Hippocampal formation (tissue), 2 donors: ENCODE measurements around the gene GRIPAP1.

Experiments used
- DNase-seq, 2 donors: peaks; one replicate each; lab custom pipeline; 2025; lab: John Stamatoyannopoulos, UW

GRIPAP1 gene

GRCh38 chrX:49002091-49002935 lies at the start of gene GRIPAP1:
Gene GRIPAP1 (minus strand): TSS chrX:49002264. CDS start chrX:49002229, 35 bp downstream.
- DNase-seq: peak; percentile 71 to 73

- no peak for DNase-seq
These were observed 41.9 kb upstream of the GRIPAP1 start for GRCh38 chrX:49043987-49044281.

- DNase-seq: peak; percentile 96
These were observed 41.3 kb upstream of the GRIPAP1 start, which contains the start of gene TFE3 for GRCh38 chrX:49043220-49043986. Gene TFE3 (minus strand): TSS chrX:49043357. CDS start chrX:49043226, 131 bp downstream.

GRCh38 chrX:49042581-49043219 lies 40.6 kb upstream of the GRIPAP1 start:
- DNase-seq: no peak

- no peak for DNase-seq
These were observed 39.9 kb upstream of the GRIPAP1 start for GRCh38 chrX:49041744-49042580.

GRCh38 chrX:49040376-49040955 lies 38.4 kb upstream of the GRIPAP1 start:
- DNase-seq: no peak

GRCh38 chrX:49039598-49040375 lies 37.7 kb upstream of the GRIPAP1 start:
- DNase-seq: peak in 1 of 2 donors; percentile 48

- DNase-seq: no peak
These were observed 35.9 kb upstream of the GRIPAP1 start for GRCh38 chrX:49037883-49038475.

- no peak for DNase-seq
These were observed 28.2 kb upstream of the GRIPAP1 start for GRCh38 chrX:49030283-49030682.

GRCh38 chrX:49029876-49030275 lies 27.8 kb upstream of the GRIPAP1 start:
- DNase-seq: no peak

- no peak for DNase-seq
These were observed 17.7 kb upstream of the GRIPAP1 start for GRCh38 chrX:49019599-49020249.

- DNase-seq: no peak
These were observed 17.0 kb upstream of the GRIPAP1 start for GRCh38 chrX:49019050-49019449.

- DNase-seq: no peak
These were observed 1.6 kb upstream of the GRIPAP1 start for GRCh38 chrX:49003696-49004095.

GRCh38 chrX:49001521-49002090 lies 458 bp downstream of the GRIPAP1 start:
- DNase-seq: peak in 1 of 2 donors; percentile 0

GRCh38 chrX:49000636-49001035 lies 1.4 kb downstream of the GRIPAP1 start:
- DNase-seq: no peak

- DNase-seq: no peak
These were observed 3.0 kb downstream of the GRIPAP1 start for GRCh38 chrX:48999030-48999429.

GRCh38 chrX:48998391-48998790 lies 3.7 kb downstream of the GRIPAP1 start:
- no peak for DNase-seq

- DNase-seq: no peak
These were observed 4.2 kb downstream of the GRIPAP1 start for GRCh38 chrX:48997865-48998264.

GRCh38 chrX:48997455-48997854 lies 4.6 kb downstream of the GRIPAP1 start:
- no peak for DNase-seq
